Osteoblast (primary cell): ENCODE data around the gene GRIK4. TPM values are rescaled to one million over a fixed set of nuclear protein-coding genes. Genes with fewer than 3 reads are reported as not detected.

ENCODE experiments used
- DNase-seq: peaks from one replicate; pipeline ENCODE4 v3.0.0; 2011; ENCODE audit warnings: low spot score, mixed read lengths; ENCODE audit not compliant: insufficient read length; ENCODE audit errors: missing footprints
- H2AFZ ChIP-seq: 2 replicates; pipeline ENCODE4 v1.6.0; 2011; ENCODE audit warnings: mild to moderate bottlenecking, low read length
- H3K27ac ChIP-seq: 2 replicates; pipeline ENCODE4 v1.5.1; 2011; ENCODE audit warnings: mild to moderate bottlenecking, low read depth, low read length, moderate library complexity
- H3K27me3 ChIP-seq: 2 replicates; pipeline ENCODE4 v1.6.0; 2012; ENCODE audit warnings: mild to moderate bottlenecking, control low read depth, inconsistent platforms, low read length, moderate library complexity; ENCODE audit not compliant: insufficient read depth
- H3K36me3 ChIP-seq: 2 replicates; pipeline ENCODE4 v1.5.1; 2011; ENCODE audit warnings: mild to moderate bottlenecking, low read length, control low read depth, moderate library complexity; ENCODE audit not compliant: insufficient read depth
- H3K4me1 ChIP-seq: 2 replicates; pipeline ENCODE4 v1.5.1; 2011; ENCODE audit warnings: mild to moderate bottlenecking, low read length, control low read depth, moderate library complexity; ENCODE audit not compliant: insufficient read depth
- H3K4me2 ChIP-seq: 2 replicates; pipeline ENCODE4 v1.6.0; 2011; ENCODE audit warnings: mild to moderate bottlenecking, low read length; ENCODE audit not compliant: insufficient read depth
- H3K4me3 ChIP-seq: fragments of 200-600 bp; sonication (generic); 3 replicates; pipeline ENCODE4 v1.5.1; 2012; ENCODE audit warnings: mild to moderate bottlenecking, low read length, inconsistent platforms; ENCODE audit not compliant: insufficient read depth
- H3K79me2 ChIP-seq: 2 replicates; pipeline ENCODE4 v1.6.0; 2012; ENCODE audit warnings: mild to moderate bottlenecking, low read length, control low read depth, inconsistent platforms; ENCODE audit not compliant: insufficient read depth
- H3K9me3 ChIP-seq: 2 replicates; pipeline ENCODE4 v1.5.1; 2011; ENCODE audit warnings: low read depth, low read length, control low read depth
- H4K20me1 ChIP-seq: 2 replicates; pipeline ENCODE4 v1.6.0; 2012; ENCODE audit warnings: mild to moderate bottlenecking, low read length, control low read depth; ENCODE audit not compliant: insufficient read depth
- total RNA-seq: library from RNA; depleted of rRNA; stranded (reverse); fragments of >200 nt; gene quantifications from 2 replicates; pipeline ENCODE4 v1.2.3, GENCODE V29; 2012
- TF ChIP-seq, protein P1 (sequence below): IDR thresholded peaks from 2 replicates; pipeline ENCODE4 v1.5.1; 2011; ENCODE audit warnings: mild to moderate bottlenecking, low read depth, low read length, moderate library complexity; ENCODE audit errors: extremely low read depth

GRIK4 gene
- total RNA-seq, 1 donor, result under 0.01 TPM

- Histone ChIP-seq H2AFZ (no peak overlapping the region), H3K4me3 (no peak overlapping the region), H3K4me2 (no peak overlapping the region), H4K20me1 (no peaks in the 10 kb centered on the region), H3K27ac (no peak overlapping the region), H3K79me2 (no peaks in the 10 kb centered on the region), H3K27me3 (peaks cover 28% of the 10 kb centered on the region), H3K36me3 (no peaks in the 10 kb centered on the region), H3K9me3 (no peaks in the 10 kb centered on the region), H3K4me1 (no peaks in the 10 kb centered on the region)
- DNase-seq, result peak; percentile 31
- TF ChIP-seq, protein P1, sequence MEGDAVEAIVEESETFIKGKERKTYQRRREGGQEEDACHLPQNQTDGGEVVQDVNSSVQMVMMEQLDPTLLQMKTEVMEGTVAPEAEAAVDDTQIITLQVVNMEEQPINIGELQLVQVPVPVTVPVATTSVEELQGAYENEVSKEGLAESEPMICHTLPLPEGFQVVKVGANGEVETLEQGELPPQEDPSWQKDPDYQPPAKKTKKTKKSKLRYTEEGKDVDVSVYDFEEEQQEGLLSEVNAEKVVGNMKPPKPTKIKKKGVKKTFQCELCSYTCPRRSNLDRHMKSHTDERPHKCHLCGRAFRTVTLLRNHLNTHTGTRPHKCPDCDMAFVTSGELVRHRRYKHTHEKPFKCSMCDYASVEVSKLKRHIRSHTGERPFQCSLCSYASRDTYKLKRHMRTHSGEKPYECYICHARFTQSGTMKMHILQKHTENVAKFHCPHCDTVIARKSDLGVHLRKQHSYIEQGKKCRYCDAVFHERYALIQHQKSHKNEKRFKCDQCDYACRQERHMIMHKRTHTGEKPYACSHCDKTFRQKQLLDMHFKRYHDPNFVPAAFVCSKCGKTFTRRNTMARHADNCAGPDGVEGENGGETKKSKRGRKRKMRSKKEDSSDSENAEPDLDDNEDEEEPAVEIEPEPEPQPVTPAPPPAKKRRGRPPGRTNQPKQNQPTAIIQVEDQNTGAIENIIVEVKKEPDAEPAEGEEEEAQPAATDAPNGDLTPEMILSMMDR, result no peak
Observed at GRCh38 chr11:120690406-120690805, 178.9 kb downstream of the GRIK4 start.

GRCh38 chr11:120694726-120695125 is 183.2 kb downstream of the GRIK4 start:
- Histone ChIP-seq H3K27ac (no peak overlapping the region), H3K79me2 (no peaks in the 10 kb centered on the region), H3K9me3 (no peaks in the 10 kb centered on the region), H3K4me2 (no peak overlapping the region), H3K4me1 (no peaks in the 10 kb centered on the region), H2AFZ (no peak overlapping the region), H3K27me3 (peaks cover 4% of the 10 kb centered on the region), H3K36me3 (no peaks in the 10 kb centered on the region), H3K4me3 (no peak overlapping the region), H4K20me1 (no peaks in the 10 kb centered on the region)
- DNase-seq, result peak; percentile 34
- TF ChIP-seq, protein P1, result no peak

- Histone ChIP-seq H2AFZ (no peak overlapping the region), H4K20me1 (no peaks in the 10 kb centered on the region), H3K79me2 (no peaks in the 10 kb centered on the region), H3K36me3 (no peaks in the 10 kb centered on the region), H3K27ac (no peak overlapping the region), H3K27me3 (peaks cover 1% of the 10 kb centered on the region), H3K4me3 (no peak overlapping the region), H3K4me1 (no peaks in the 10 kb centered on the region), H3K4me2 (no peak overlapping the region), H3K9me3 (no peaks in the 10 kb centered on the region)
- peak; percentile 50 for DNase-seq
- TF ChIP-seq, protein P1, result no peak
Observed at GRCh38 chr11:120695426-120695825, 183.9 kb downstream of the GRIK4 start.

GRCh38 chr11:120695939-120696338 is 184.4 kb downstream of the GRIK4 start:
- no peak overlapping the region for H3K27ac ChIP-seq
- no peaks in the 10 kb centered on the region for H3K9me3 ChIP-seq
- TF ChIP-seq, protein P1, result no peak
- H3K36me3 ChIP-seq, result no peaks in the 10 kb centered on the region
- no peaks in the 10 kb centered on the region for H3K27me3 ChIP-seq
- H3K79me2 ChIP-seq, result no peaks in the 10 kb centered on the region
- H3K4me1 ChIP-seq, result no peaks in the 10 kb centered on the region
- peak; percentile 39 for DNase-seq
- no peak overlapping the region for H3K4me2 ChIP-seq
- H3K4me3 ChIP-seq, result no peak overlapping the region
- H4K20me1 ChIP-seq, result no peaks in the 10 kb centered on the region
- H2AFZ ChIP-seq, result no peak overlapping the region
